Kidney epithelial cell (primary cell): Measurements from ENCODE around the gene TM2D1. TPM values are rescaled to one million over a fixed set of nuclear protein-coding genes. Genes with fewer than 3 reads are reported as not detected.

ENCODE experiments used
- DNase-seq: peaks from one replicate; pipeline ENCODE4 v3.0.0-alpha.2; 2010; ENCODE audit warnings: low read depth
- H3K27me3 ChIP-seq: 2 replicates; pipeline ENCODE4 v1.6.0; 2011; ENCODE audit warnings: low read length; ENCODE audit not compliant: control insufficient read depth, insufficient read depth
- H3K36me3 ChIP-seq: 2 replicates; pipeline ENCODE4 v1.5.1; 2011; ENCODE audit warnings: low read length; ENCODE audit not compliant: control insufficient read depth, insufficient read depth
- H3K4me3 ChIP-seq: 2 replicates; pipeline ENCODE4 v1.5.1; 2011; ENCODE audit warnings: low read depth, mild to moderate bottlenecking, control low read depth, low read length
- CTCF ChIP-seq: IDR thresholded peaks from 2 replicates; pipeline ENCODE4 v1.5.1; 2011; ENCODE audit warnings: mild to moderate bottlenecking, moderate library complexity, low read length, control low read depth, inconsistent platforms; ENCODE audit not compliant: insufficient read depth, poor library complexity, severe bottlenecking
- total RNA-seq: library from RNA; depleted of rRNA; stranded (reverse); fragments of >200 nt; gene quantifications from 2 replicates; pipeline ENCODE4 v1.2.3, GENCODE V29; 2015

Gene TM2D1
- total RNA-seq, 1 donor from 2014 or later = 40.7 TPM

GRCh38 chr1:61631436-61631835 lies 93.5 kb downstream of the TM2D1 start:
- Histone ChIP-seq H3K36me3 (no peaks in the 10 kb centered on the region), H3K4me3 (no peak overlapping the region), H3K27me3 (no peaks in the 10 kb centered on the region)
- no peak for DNase-seq
- TF ChIP-seq CTCF = no peak

Other genes with a start within 250 kb of the TM2D1 start
- gene PATJ, start 17.3 kb upstream of the TM2D1 start, total RNA-seq = 27.1 and 34.7 TPM in 2 replicates